NCI-H146 (cell line): Measurements from ENCODE around the gene MIXL1.
"Not testable (repeated sequence)": the region's sequence is repeated elsewhere in the genome, so short reads cannot be mapped to it uniquely, and the experiment has no call there.

Source experiments
- DNase-seq: peaks from one replicate; lab custom pipeline; 2025; lab: John Stamatoyannopoulos, UW

Gene MIXL1

DNA sequence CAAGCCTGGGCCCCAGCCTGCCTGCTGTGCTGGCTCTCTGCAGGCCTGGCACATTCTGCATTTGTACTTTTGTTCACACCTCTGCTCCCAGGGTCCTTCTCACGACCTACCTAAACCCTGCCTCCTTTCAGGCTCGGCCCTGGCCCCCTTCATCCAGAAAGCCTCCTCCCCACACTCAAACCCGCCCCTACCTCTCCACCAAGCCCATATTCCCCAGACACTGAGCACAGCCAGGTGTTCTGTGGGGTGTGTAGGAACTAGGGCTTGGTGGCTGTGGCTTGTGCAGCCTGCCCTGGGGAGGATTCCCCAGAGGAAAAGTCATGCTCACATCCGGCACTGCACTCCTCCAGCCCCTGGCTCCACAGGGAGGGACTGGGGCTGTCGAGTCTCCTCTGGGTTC is 8.2 kb upstream of the MIXL1 start:
- DNase-seq, result no peak

DNA sequence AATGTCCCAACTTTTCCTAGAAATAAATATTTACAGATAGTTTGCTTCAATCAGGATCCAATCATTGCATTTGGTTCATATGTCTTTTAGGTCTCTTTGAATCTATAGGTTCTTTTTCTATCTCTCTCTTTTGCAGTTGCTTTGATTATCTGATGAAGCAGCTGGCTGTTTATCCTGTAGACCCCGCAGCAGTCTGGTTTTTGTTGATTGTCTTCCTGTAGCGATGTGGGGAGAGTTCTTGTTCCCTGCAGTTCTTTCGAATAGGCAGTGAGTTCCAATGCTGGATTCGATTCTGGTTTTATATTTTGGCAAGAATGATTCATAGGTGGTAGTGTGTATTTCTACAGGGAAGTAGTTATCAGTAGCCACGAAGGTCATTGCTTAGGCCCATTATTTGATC is 7.4 kb upstream of the MIXL1 start:
- DNase-seq, result no peak

DNA sequence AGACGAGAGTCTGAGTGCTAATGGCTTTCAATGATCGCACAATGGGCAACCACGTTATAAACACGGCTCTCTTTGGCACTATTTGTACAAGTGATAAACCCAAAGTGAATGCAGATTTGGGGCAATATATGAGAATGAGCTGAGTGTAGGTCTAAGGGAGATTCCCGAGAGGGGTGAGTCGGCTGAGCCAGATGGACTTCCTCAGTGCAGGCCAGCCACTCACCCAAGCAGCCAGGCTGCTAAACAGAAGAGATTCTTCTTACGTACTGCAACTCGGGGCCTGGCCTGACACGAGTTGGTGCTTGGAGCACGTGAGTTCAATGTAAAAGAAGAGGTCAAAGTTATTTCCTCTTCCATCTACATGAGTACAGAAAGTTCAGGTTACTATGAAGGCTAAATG is 6.2 kb upstream of the MIXL1 start:
- DNase-seq, result no peak

GRCh38 chr1:226220473-226221189 is 2.8 kb upstream of the MIXL1 start:
- no peak for DNase-seq

DNA sequence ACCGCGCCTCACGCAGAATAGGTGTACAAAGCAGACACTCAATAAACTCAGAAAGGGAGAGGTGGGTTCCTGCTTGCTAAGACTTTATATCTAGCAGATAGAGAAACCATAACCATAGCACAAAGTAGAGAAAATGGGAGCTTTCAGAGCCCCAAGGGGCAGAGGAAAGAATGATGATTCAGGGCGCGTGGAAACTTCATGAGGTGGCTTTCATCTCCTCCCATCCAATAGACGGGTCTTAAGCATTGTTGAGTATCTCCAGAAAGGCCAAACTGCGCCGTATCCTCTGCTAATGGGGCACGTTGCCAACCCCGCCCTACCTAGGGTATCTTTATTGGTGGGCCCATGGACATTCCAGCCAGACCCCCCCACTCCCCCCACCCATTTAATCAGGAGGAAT is 778 bp upstream of the MIXL1 start:
- no peak for DNase-seq

DNA sequence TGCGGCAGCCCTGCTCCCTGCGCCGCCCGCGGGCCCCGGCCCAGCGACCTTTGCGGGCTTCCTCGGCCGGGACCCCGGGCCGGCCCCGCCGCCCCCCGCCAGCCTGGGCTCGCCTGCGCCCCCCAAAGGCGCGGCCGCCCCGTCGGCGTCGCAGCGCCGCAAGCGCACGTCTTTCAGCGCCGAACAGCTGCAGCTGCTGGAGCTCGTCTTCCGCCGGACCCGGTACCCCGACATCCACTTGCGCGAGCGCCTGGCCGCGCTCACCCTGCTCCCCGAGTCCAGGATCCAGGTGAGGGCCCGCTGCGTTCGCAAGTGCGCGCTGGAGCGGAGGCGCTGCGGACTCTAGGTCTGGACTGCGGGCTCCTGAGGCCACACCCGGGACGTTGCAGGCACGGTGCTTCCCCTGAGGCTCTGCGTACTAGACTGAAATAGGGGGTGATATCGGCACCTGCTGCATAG is 351 bp downstream of the MIXL1 start:
- DNase-seq, result peak; percentile 46

DNA sequence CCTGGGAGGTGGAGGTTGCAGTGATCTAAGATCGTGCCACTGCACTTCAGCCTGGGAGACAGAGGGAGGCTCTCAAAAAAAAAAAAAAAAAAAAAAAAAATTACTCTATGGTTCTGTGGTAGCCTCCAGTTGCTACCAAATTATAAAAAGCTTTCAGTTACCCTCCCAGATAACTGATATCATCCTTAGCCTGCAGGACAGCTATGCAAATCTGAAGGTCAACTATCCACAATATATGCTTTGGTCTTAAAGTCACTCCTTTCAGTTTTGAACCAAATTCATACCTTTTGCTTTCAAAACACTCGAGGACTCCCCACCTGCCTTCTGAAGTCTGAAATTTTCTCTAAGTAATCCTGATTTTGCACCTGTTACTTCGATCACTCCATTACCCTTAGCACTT is 3.1 kb downstream of the MIXL1 start:
- no peak for DNase-seq

DNA sequence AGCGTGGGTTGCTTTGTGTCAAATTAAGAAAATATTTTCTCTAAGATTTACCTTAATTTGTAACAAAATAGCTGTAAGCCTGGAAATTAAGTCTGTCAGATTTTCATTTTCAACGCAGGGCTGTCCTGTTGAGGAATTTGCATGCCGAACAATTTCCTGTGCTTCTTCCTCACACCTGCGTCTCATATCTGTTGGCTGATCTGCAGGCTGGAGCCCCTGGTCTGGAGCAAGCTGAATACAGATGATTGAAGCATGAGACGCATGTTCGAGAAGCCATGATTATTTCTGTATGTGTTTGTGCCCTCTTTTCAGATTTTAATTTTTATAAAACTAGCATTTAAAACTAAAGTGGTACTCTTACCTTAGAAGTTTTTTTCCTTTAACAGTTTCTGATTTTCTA is 9.8 kb downstream of the MIXL1 start:
- DNase-seq, result no peak

GRCh38 chr1:226233806-226234205 is 10.3 kb downstream of the MIXL1 start:
- DNase-seq, result no peak

DNA sequence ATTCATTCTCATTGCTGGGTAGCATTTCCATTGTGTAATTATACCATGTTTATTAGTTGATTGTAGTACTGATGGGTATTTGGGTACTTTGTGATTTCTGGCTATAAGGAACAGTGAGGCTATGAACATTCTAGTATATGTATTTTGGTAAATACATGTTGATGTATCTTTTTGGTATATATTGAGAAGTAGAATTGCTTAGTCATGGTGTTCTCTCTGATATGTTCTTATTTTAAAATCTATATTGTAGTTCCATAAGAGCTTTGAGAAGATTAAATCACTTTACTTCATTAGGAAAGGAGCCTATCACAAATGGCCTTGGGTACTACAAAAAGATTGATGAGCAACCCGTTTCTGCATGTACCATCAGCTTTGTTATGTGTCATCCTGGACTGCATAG is 13.4 kb downstream of the MIXL1 start:
- DNase-seq, result no peak

DNA sequence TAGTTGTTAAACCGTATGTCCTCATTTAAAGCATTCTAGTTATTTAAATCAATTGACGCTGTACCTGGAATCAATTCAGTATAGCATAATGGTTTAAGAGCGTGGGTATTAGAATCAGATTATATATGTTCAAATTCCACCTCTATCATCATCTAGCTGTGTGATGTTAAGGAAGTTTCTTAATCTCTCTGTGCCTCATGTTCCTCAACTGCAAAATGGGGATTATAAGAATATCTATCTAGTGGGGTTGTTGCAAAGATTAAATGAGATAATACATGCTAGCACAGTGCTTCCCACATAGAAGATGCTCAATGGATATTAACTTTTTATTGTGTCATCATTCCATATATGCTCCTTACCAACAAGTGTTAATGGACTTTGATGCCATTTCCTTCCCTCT is 16.0 kb downstream of the MIXL1 start:
- no peak for DNase-seq

DNA sequence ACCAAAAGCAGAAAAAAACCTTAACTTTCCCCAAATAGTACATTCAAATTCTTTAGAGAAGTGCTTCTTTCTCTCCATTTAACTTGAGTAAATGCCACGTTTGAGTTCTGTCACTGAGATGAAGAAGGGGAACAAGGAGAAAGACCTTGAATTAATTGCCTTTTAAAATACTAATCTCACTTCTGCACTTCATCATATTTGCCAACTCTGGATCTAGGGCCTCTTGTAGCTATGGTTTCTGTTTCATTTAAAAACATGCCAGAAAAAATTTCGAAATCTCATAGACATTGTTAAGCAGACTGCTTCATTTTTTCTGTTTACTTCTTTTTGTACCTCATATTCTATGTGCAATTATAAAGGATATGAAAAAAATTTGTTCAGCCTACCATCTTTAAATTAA is 24.6 kb downstream of the MIXL1 start:
- DNase-seq, result no peak

GRCh38 chr1:226248796-226249195 is 25.3 kb downstream of the MIXL1 start:
- DNase-seq, result no peak

DNA sequence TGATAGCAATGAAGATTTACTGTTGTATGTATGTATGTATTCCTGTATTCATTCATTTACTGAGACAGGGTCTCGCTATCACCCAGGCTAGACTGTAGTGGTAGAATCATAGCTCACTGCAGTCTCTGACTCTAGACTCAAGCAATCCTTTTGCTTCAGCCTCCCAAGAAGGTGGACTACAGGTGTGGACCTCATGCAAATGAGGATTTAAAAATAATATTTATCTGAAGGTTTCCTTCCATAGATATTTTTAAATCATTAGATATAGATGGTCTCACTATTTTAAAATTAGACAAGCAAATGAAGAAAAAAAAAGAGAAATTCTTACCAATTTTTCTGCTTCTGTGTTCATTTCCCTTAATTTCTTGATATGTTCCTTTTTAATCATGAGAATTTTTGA is 27.0 kb downstream of the MIXL1 start:
- no peak for DNase-seq

GRCh38 chr1:226252841-226253240 is 29.4 kb downstream of the MIXL1 start:
- not testable (repeated sequence) for DNase-seq

- no peak for DNase-seq
Measured at GRCh38 chr1:226253933-226254332, 30.5 kb downstream of the MIXL1 start.

DNA sequence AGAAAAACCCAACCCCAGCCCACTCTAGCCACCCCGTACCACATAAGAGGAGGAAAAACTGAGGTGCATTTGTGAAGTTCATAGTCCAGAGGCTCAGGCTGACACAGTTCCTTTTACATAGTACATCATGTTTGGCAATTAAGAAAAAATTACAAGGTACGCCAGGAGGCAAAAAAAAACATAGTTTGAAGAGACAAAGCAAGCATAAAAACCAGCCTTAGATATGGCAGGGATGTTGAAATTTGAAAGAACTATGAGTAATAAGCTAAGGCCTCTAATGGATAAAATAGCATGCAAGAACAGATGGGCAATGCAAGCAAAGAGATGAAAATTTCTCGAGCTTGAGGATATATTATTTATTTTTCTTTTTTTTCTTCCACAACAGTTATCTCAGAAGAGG is 31.9 kb downstream of the MIXL1 start:
- DNase-seq, result no peak

DNA sequence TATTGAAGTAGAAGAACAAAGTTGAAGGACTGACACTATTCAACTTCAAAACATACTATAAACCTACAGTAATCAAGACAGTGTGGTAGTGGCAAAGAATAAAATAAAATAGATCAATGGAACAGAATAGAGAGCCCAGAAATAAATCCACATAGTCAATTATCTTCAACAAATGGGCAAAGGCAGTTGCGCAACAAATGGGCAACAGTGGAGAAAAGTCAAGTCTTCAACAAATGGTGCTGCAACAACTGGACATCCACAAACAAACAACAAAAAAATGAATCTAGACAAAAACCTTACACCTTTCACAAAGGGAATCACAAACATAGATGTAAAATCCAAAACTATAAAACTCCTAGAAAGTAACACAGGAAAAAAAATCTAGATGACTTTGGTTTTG is 38.4 kb downstream of the MIXL1 start:
- DNase-seq, result no peak

- DNase-seq, result no peak
Measured at GRCh38 chr1:226268421-226269124, 45.1 kb downstream of the MIXL1 start.

- not testable (repeated sequence) for DNase-seq
Measured at GRCh38 chr1:226272233-226272902, 48.9 kb downstream of the MIXL1 start.

- DNase-seq, result no peak
Measured at GRCh38 chr1:226274138-226274537, 50.7 kb downstream of the MIXL1 start.

DNA sequence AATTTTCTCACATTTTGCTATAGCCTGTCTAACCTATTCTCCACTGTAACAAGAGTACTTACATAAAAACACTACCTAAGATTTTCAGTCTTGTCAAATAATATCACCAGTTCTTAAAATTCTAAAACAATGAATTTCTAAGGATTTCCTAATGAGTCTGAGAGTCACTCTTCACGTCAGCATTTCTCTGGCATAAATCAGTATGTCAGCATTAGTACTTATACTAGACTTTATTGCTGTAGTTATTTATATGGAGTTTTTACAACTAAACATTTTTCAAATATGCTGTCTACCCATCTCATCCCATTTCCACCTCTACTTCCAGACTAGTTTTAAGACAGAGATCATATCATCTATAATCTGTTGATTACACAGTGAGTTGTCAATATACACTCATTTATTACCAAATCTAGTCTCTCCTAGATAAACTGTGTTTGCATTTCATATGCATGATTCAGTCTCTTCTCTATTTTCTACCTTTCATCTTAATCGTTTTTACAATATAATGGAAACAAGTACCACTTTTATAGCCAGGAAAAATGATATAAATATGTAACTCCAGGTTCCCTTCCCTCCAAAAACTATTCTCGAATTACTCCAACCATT is 52.7 kb downstream of the MIXL1 start:
- no peak for DNase-seq
